B cell (primary cell): ENCODE data around the gene ATP10A. TPM values are rescaled to one million over a fixed set of nuclear protein-coding genes. Genes with fewer than 3 reads are reported as not detected.

Experiments
- ATAC-seq: fragments of 200-7000 bp; cut with Tn5 transposase; one replicate; pipeline ENCODE4 v1.10.0; 2021; ENCODE audit warnings: low read depth, mild to moderate bottlenecking, moderate number of reproducible peaks, moderate library complexity
- CTCF ChIA-PET: fragments of 350-600 bp; sonication (Branson Sonifier 250); formaldehyde crosslinking; loops from one replicate; lab custom pipeline; 2021; ENCODE audit warnings: antibody characterized with exemption, inconsistent platforms; lab: Charles Lee
- POLR2A ChIA-PET: fragments of 350-600 bp; sonication (Branson Sonifier 250); formaldehyde crosslinking; loops from one replicate; lab custom pipeline; 2021; ENCODE audit warnings: antibody characterized with exemption; lab: Charles Lee
- DNase-seq: peaks from one replicate; pipeline ENCODE4 v3.0.0; 2013
- H2AFZ ChIP-seq: 2 replicates; pipeline ENCODE4 v1.6.1; 2012; ENCODE audit warnings: mild to moderate bottlenecking, low read depth, low read length; ENCODE audit not compliant: insufficient read depth, poor library complexity, severe bottlenecking
- H3K27ac ChIP-seq, 2 donors: 1 replicate in 1 of 2; 2 replicates in 1 of 2; pipeline ENCODE4 v1.5.1; 2012 to 2013; ENCODE audit warnings: low read length in 2 of 2, mild to moderate bottlenecking in 2 of 2, moderate library complexity in 1 of 2
- H3K27me3 ChIP-seq, 4 experiments: fragments of 200-600 bp in 1 of 4; sonication (generic) in 1 of 4; replicated peaks in 1 of 4; 1 replicate in 2 of 4; 2 replicates in 2 of 4; pipeline versions ENCODE4 v1.6.1 to v1.7.0; 2013 to 2016; ENCODE audit warnings: low read length in 3 of 4, mild to moderate bottlenecking in 2 of 4, mixed read lengths in 1 of 4, moderate library complexity in 1 of 4; ENCODE audit not compliant: insufficient read depth in 4 of 4, control insufficient read depth in 3 of 4; ENCODE audit errors: control extremely low read depth in 1 of 4
- H3K36me3 ChIP-seq, 2 experiments: replicated peaks in 1 of 2; 1 replicate in 1 of 2; 2 replicates in 1 of 2; pipeline versions ENCODE4 v1.6.1 to v1.7.1; 2013; ENCODE audit warnings: low read length in 1 of 2; ENCODE audit not compliant: insufficient read depth in 2 of 2, control insufficient read depth in 1 of 2; ENCODE audit errors: control extremely low read depth in 1 of 2, extremely low read depth in 1 of 2
- H3K4me1 ChIP-seq, 2 donors: fragments of 200-600 bp in 1 of 2; sonication (generic) in 1 of 2; 1 replicate in 1 of 2; 2 replicates in 1 of 2; pipeline versions ENCODE4 v1.5.1 to v1.6.1; 2013 to 2017; ENCODE audit warnings: low read length in 2 of 2; ENCODE audit not compliant: control insufficient read depth in 2 of 2, insufficient read depth in 2 of 2
- H3K4me2 ChIP-seq: replicated peaks from 2 replicates; pipeline ENCODE3; 2012; ENCODE audit warnings: mild to moderate bottlenecking, low read depth, low read length; ENCODE audit not compliant: poor library complexity, severe bottlenecking
- H3K4me3 ChIP-seq, 5 experiments: fragments of 200-600 bp in 1 of 5; sonication (generic) in 1 of 5; 1 replicate in 3 of 5; 2 replicates in 2 of 5; pipeline versions ENCODE4 v1.5.1 to v1.7.0; 2011 to 2016; ENCODE audit warnings: low read length in 4 of 5, mild to moderate bottlenecking in 4 of 5, low read depth in 2 of 5, control low read depth in 1 of 5, moderate library complexity in 1 of 5; ENCODE audit not compliant: insufficient read depth in 1 of 5; ENCODE audit errors: control extremely low read depth in 1 of 5, extremely low read depth in 1 of 5
- H3K79me2 ChIP-seq: fragments of 200-600 bp; sonication (generic); one replicate; pipeline ENCODE4 v1.6.0; 2016; ENCODE audit warnings: low read length; ENCODE audit not compliant: control insufficient read depth, insufficient read depth
- H3K9ac ChIP-seq: fragments of 200-600 bp; sonication (generic); 2 replicates; pipeline ENCODE4 v1.6.1; 2017; ENCODE audit warnings: mild to moderate bottlenecking, low read length, moderate library complexity
- H3K9me3 ChIP-seq, 3 donors: one replicate each; pipeline versions ENCODE4 v1.6.1 to v1.7.1; 2013; ENCODE audit warnings: low read length in 2 of 3; ENCODE audit not compliant: control insufficient read depth in 2 of 3, insufficient read depth in 1 of 3; ENCODE audit errors: control extremely low read depth in 1 of 3
- H4K20me1 ChIP-seq: 2 replicates; pipeline ENCODE4 v1.6.0; 2012; ENCODE audit warnings: mild to moderate bottlenecking, low read length; ENCODE audit not compliant: insufficient read depth, control insufficient read depth, poor library complexity, severe bottlenecking
- H3K27ac Mint-ChIP-seq: one replicate; pipeline ENCODE4 v1.8.0; 2021; ENCODE audit warnings: mixed read lengths
- H3K27me3 Mint-ChIP-seq: one replicate; pipeline ENCODE4 v1.8.0; 2021; ENCODE audit warnings: mixed read lengths
- H3K4me1 Mint-ChIP-seq: one replicate; pipeline ENCODE4 v1.8.0; 2021; ENCODE audit warnings: mixed read lengths
- H3K4me3 Mint-ChIP-seq: one replicate; pipeline ENCODE4 v1.8.0; 2021; ENCODE audit warnings: mixed read lengths
- H3K9me3 Mint-ChIP-seq: one replicate; pipeline ENCODE4 v1.8.0; 2022; ENCODE audit warnings: mixed read lengths; ENCODE audit not compliant: insufficient read depth
- CTCF ChIP-seq: fragments of 200-600 bp; IDR thresholded peaks from one replicate; pipeline ENCODE4 v1.8.0; 2022; ENCODE audit warnings: antibody characterized with exemption, mild to moderate bottlenecking
- EZH2 ChIP-seq: IDR thresholded peaks from 2 replicates; pipeline ENCODE4 v1.6.1; 2012; ENCODE audit warnings: borderline replicate concordance, low read depth, mild to moderate bottlenecking, moderate library complexity, low read length; ENCODE audit not compliant: insufficient read depth, poor library complexity, severe bottlenecking
- WGBS: methylation state at CpG from one replicate; pipeline ENCODE4 v1.1.5; 2013; ENCODE audit warnings: missing lambda C conversion rate; ENCODE audit not compliant: insufficient coverage; 5-methylcytosine and 5-hydroxymethylcytosine counted together
- intact Hi-C: fragments of 100-400 bp; cut with micrococcal nuclease; formaldehyde crosslinking; loops from one replicate; pipeline ENCODE4 v1.10.0; 2022
- polyA plus RNA-seq: library from polyadenylated mRNA; depleted of rRNA; stranded (reverse); fragments of >200 nt; gene quantifications from 2 replicates; pipeline ENCODE4 v1.2.3, GENCODE V29; 2012
- total RNA-seq, 2 donors: library from RNA; stranded (reverse); fragments of 120-200 nt in 1 of 2; gene quantifications; 1 replicate in 1 of 2; 2 replicates in 1 of 2; pipeline versions ENCODE4 v1.2.3 to v1.2.4, GENCODE V29; 2013 to 2022

ATP10A gene
- total and polyA plus RNA-seq, 2 donors (not counting 1 experiment from before 2014, with no cell fraction given): 0.21 to 0.22 TPM

GRCh38 chr15:25711164-25711563, 152.0 kb downstream of the ATP10A start:
- no peak overlapping the region for H3K4me3 Mint-ChIP-seq

GRCh38 chr15:25710184-25710583, 152.9 kb downstream of the ATP10A start:
- Histone ChIP-seq H3K9ac (no peak overlapping the region), H3K4me3 (no peak overlapping the region), H3K27ac (no peak overlapping the region), H3K27me3 (no peaks in the 10 kb centered on the region), H3K4me2 (no peak overlapping the region), H3K4me1 (no peaks in the 10 kb centered on the region), H3K79me2 (no peaks in the 10 kb centered on the region), H3K9me3 (no peaks in the 10 kb centered on the region), H2AFZ (no peak overlapping the region), H4K20me1 (no peaks in the 10 kb centered on the region), H3K36me3 (no peaks in the 10 kb centered on the region)
- Mint-ChIP-seq H3K27ac (no peak overlapping the region), H3K4me3 (no peak overlapping the region), H3K4me1 (no peaks in the 10 kb centered on the region), H3K27me3 (peaks cover 3% of the 10 kb centered on the region), H3K9me3 (no peaks in the 10 kb centered on the region)
- ATAC-seq (peak; percentile 36), DNase-seq (peak; percentile 26)
- 41% methylated on average over 9 of the region's 10 CpGs for WGBS
- TF ChIP-seq EZH2 (no peak), CTCF (peak; percentile 61)
- POLR2A ChIA-PET: no interaction called here
- intact Hi-C loops: no loop called here
- CTCF ChIA-PET: interaction anchor here (0.6 to 2.8 kb wide), 9 partner anchors 9 to 224 kb away, joined by 3 to 14 read pairs (median 3); no protein-coding TSS in a partner anchor

More at GRCh38 chr15:25711164-25711563, 152.0 kb downstream of the ATP10A start:
- Histone ChIP-seq H3K9me3 (no peaks in the 10 kb centered on the region), H2AFZ (no peak overlapping the region), H3K4me1 (no peaks in the 10 kb centered on the region), H3K36me3 (no peaks in the 10 kb centered on the region), H4K20me1 (no peaks in the 10 kb centered on the region), H3K27ac (no peak overlapping the region), H3K4me2 (no peak overlapping the region), H3K4me3 (no peak overlapping the region), H3K79me2 (no peaks in the 10 kb centered on the region), H3K9ac (no peak overlapping the region), H3K27me3 (peaks cover 0 to 1% (median 0%) of the 10 kb centered on the region in 4 experiments)
- Mint-ChIP-seq H3K4me1 (no peaks in the 10 kb centered on the region), H3K27me3 (peaks cover 3% of the 10 kb centered on the region), H3K9me3 (no peaks in the 10 kb centered on the region), H3K27ac (no peak overlapping the region)
- ChIA-PET POLR2A (no interaction called here), CTCF (interaction anchor here (2.8 kb wide), 1 partner anchor 223 kb away, joined by 14 read pairs; no protein-coding TSS in a partner anchor)
- intact Hi-C loops: no loop called here
- no peak for ATAC-seq
- no peak for DNase-seq
- 94% methylated on average over 7 of the region's 9 CpGs for WGBS
- TF ChIP-seq EZH2 (no peak), CTCF (no peak)
